Mucosa of descending colon (tissue), 3 donors: ENCODE results near the gene NINL. TPM values are rescaled to one million over a fixed set of nuclear protein-coding genes. Genes with fewer than 3 reads are reported as not detected.
A peak's percentile ranks its signal among the peaks of the same experiment; 100 is the strongest.

ENCODE experiments used
- ATAC-seq: fragments of 200-7000 bp; cut with Tn5 transposase; one replicate; pipeline ENCODE4 v1.9.1; 2020; ENCODE audit warnings: mild to moderate bottlenecking, moderate library complexity
- DNase-seq, 3 donors: peaks; one replicate each; pipeline ENCODE4 v3.0.0-alpha.2; 2020
- H3K36me3 ChIP-seq: fragments of 200-600 bp; one replicate; pipeline ENCODE4 v1.8.0; 2021; ENCODE audit warnings: low read depth, mild to moderate bottlenecking
- H3K4me1 ChIP-seq: fragments of 200-600 bp; one replicate; pipeline ENCODE4 v1.8.0; 2021; ENCODE audit warnings: low read depth, mild to moderate bottlenecking
- H3K4me3 ChIP-seq: fragments of 200-600 bp; one replicate; pipeline ENCODE4 v1.8.0; 2021; ENCODE audit warnings: mild to moderate bottlenecking
- H3K9me3 ChIP-seq: fragments of 200-600 bp; one replicate; pipeline ENCODE4 v1.8.0; 2021; ENCODE audit warnings: mild to moderate bottlenecking
- CTCF ChIP-seq: fragments of 200-600 bp; IDR thresholded peaks from one replicate; pipeline ENCODE4 v1.8.0; 2022; ENCODE audit warnings: antibody characterized with exemption, mild to moderate bottlenecking
- intact Hi-C, 2 donors: fragments of 100-400 bp; cut with DNase I in 1 of 2; cut with micrococcal nuclease in 1 of 2; formaldehyde crosslinking; loops; one replicate each; pipeline versions ENCODE4 v1.11.0 to v1.11.1; 2022; cut with DNase I, micrococcal nuclease
- total RNA-seq, 3 donors: library from RNA; stranded (reverse); fragmentation: NEBNext Ultra II Directional in 2 of 3; extraction: Animal tissue kit (Norgen Biotek cat#: 25700) in 2 of 3; gene quantifications; one replicate each; pipeline versions ENCODE4 v1.2.1 to v1.2.4, GENCODE V29; 2021 to 2023
- donor health status: DM: no; HTN: no; CAD: no; lungs with moderate emphysema.
- donor health status: DM: no; HTN: no; CAD: no.
- donor health status: DM: no; HTN: yes; CAD: no.

The NINL gene
- total RNA-seq, 3 donors from 2014 or later = 1.8 to 15.1 (median 3.3) TPM

GRCh38 chr20:25512709-25513108 lies 72.6 kb downstream of the NINL start:
- H3K9me3 ChIP-seq = peaks cover 22% of the 10 kb centered on the region
- no peak overlapping the region for H3K4me3 ChIP-seq
- intact Hi-C loops = no loop called here
- TF ChIP-seq CTCF = no peak
- H3K36me3 ChIP-seq = no peaks in the 10 kb centered on the region
- ATAC-seq (no peak), DNase-seq (no peak)
- H3K4me1 ChIP-seq = no peaks in the 10 kb centered on the region

GRCh38 chr20:25511183-25511582 lies 74.1 kb downstream of the NINL start:
- H3K9me3 ChIP-seq = peaks cover 22% of the 10 kb centered on the region
- no peak overlapping the region for H3K4me3 ChIP-seq
- no peak for DNase-seq
- no peak for ATAC-seq
- TF ChIP-seq CTCF = no peak
- H3K4me1 ChIP-seq = no peaks in the 10 kb centered on the region
- intact Hi-C loops = no loop called here
- no peaks in the 10 kb centered on the region for H3K36me3 ChIP-seq

- peaks cover 21% of the 10 kb centered on the region for H3K9me3 ChIP-seq
- intact Hi-C loops = no loop called here
- DNase-seq = no peak
- no peak overlapping the region for H3K4me3 ChIP-seq
- TF ChIP-seq CTCF = no peak
- H3K36me3 ChIP-seq = no peaks in the 10 kb centered on the region
- H3K4me1 ChIP-seq = no peaks in the 10 kb centered on the region
- no peak for ATAC-seq
Observed at GRCh38 chr20:25510721-25511120, 74.6 kb downstream of the NINL start.

GRCh38 chr20:25510202-25510601 lies 75.1 kb downstream of the NINL start:
- intact Hi-C loops = no loop called here
- DNase-seq (no peak), ATAC-seq (no peak)
- Histone ChIP-seq H3K36me3 (no peaks in the 10 kb centered on the region), H3K4me1 (no peaks in the 10 kb centered on the region), H3K4me3 (no peak overlapping the region), H3K9me3 (peaks cover 16% of the 10 kb centered on the region)
- TF ChIP-seq CTCF = no peak

- intact Hi-C loops = no loop called here
- DNase-seq (no peak), ATAC-seq (no peak)
- Histone ChIP-seq H3K4me1 (no peaks in the 10 kb centered on the region), H3K9me3 (peaks cover 4% of the 10 kb centered on the region), H3K4me3 (no peak overlapping the region), H3K36me3 (no peaks in the 10 kb centered on the region)
- no peak for TF ChIP-seq CTCF
Observed at GRCh38 chr20:25509084-25509483, 76.2 kb downstream of the NINL start.

GRCh38 chr20:25508083-25508770 lies 77.1 kb downstream of the NINL start:
- Histone ChIP-seq H3K9me3 (no peaks in the 10 kb centered on the region), H3K4me1 (no peaks in the 10 kb centered on the region), H3K36me3 (no peaks in the 10 kb centered on the region), H3K4me3 (no peak overlapping the region)
- intact Hi-C loops = no loop called here
- DNase-seq = peak in 1 of 3 donors; percentile 35
- TF ChIP-seq CTCF = no peak
- peak; percentile 82 for ATAC-seq
